HK-2 (cell line): ENCODE measurements around the gene RBM39.
A peak's percentile ranks its signal among the peaks of the same experiment; 100 is the strongest.
"Not testable (repeated sequence)": the region's sequence is repeated elsewhere in the genome, so short reads cannot be mapped to it uniquely, and the experiment has no call there.

Experiments
- DNase-seq: peaks from one replicate; pipeline ENCODE4 v3.0.0-alpha.2; 2018; ENCODE audit not compliant: unreplicated experiment

The RBM39 gene

DNA sequence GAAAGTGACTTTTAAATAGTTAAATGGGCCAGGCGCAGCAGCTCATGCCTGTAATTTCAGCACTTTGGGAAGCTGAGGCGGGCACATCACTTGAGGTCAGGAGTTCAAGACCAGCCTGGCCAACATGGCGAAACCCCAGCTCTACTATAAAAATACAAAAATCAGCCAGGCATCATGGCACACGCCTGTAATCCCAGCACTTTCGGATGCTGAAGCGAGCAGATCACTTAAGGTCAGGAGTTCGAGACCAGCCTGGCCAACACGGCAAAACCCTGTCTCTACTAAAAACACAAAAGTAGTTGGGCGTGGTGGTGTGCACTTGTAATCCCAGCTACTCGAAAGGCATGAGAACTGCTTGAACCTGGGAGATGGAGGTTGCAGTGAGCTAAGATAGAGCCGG, 36.2 kb downstream of the RBM39 start:
- DNase-seq, result not testable (repeated sequence)

- no peak for DNase-seq
Measured at GRCh38 chr20:35704514-35705261, 37.4 kb downstream of the RBM39 start.

- no peak for DNase-seq
Measured at GRCh38 chr20:35702824-35703695, 39.0 kb downstream of the RBM39 start.

DNA sequence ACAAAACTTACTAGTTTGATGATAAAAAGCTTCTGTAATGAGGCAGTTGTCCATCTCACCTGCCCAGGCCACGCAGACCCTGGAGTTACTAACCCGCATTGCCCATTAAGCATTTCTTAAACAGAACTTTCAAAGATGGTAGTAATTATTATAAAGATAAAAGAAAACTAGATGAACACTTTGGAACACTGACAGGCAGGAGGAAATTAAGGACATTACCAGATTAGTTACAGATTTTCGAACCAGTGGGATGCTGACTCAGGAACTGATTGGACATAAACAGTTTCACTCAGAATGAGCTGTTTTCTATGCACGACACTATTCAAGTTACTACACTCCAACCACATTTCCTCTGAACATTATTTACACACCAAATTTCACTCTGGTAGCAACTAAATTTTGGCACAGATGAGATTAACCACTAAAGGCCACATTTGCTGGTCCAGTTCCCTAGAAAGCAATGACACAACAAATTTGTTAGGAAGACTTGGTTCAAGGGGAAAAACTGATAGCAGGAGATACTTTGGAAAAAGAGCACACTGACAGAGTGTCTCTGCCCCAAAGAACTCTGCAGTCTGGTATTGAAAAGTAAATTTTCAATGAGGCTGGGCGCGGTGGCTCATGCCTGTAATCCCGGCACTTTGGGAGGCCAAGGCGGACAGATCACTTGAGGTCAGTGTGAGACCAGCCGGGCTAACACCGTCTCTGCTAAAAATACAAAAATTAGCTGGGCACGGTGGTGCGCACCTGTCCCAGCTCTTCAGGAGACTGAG, 39.8 kb downstream of the RBM39 start:
- no peak for DNase-seq

- no peak for DNase-seq
Measured at GRCh38 chr20:35700625-35701148, 41.4 kb downstream of the RBM39 start.

GRCh38 chr20:35699957-35700624, 42.0 kb downstream of the RBM39 start:
- DNase-seq, result no peak

- DNase-seq, result peak; percentile 89
Measured at GRCh38 chr20:35699127-35699956, 42.7 kb downstream of the RBM39 start, which contains the start of the genes NFS1 and ROMO1. Gene NFS1, minus strand, starts transcription at chr20:35699352. Its CDS starts 64 bp downstream, at chr20:35699288. Gene ROMO1, plus strand, starts transcription at chr20:35699405. Its CDS starts 228 bp downstream, at chr20:35699633.

DNA sequence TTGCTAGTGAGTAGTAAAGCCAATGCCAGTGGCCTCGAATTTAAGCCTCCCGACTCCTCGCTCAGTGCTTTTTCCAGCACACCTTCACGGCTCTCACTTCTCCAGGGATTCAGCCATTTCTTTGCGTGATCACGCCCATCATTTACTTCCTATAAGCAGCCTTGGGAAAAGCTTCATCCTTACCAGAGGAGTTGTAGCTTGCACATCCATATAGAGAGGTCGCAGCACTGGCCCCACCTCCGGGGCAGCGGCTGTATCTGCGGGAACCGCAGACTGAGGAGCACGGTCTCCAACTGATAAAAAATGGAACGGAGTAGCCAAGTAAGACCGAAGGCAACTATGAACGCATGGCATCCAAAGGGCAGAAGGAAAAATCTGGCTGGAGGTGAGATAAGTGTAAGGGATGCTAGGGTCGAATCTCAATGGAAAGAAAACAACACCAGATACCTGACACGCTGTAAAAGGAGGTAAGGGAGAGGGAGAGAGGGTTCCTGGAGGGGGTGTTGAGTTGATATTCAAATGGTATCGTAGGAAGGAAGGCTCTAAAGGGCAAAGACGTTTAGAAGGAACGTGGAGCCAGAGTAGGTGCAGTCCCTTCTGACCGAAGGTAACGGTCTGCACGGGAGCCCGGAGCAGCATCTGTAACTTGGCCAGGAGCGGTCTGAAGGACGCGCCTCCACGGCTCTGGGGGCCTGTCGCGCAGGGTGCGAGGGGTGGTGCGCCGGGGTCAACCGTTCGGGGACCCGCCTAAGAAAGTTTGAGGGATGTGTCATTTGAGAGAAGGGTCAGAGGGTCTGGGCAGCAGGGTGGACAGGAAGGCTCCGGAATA, 43.5 kb downstream of the RBM39 start:
- no peak for DNase-seq

GRCh38 chr20:35697696-35698297, 44.3 kb downstream of the RBM39 start:
- no peak for DNase-seq

DNA sequence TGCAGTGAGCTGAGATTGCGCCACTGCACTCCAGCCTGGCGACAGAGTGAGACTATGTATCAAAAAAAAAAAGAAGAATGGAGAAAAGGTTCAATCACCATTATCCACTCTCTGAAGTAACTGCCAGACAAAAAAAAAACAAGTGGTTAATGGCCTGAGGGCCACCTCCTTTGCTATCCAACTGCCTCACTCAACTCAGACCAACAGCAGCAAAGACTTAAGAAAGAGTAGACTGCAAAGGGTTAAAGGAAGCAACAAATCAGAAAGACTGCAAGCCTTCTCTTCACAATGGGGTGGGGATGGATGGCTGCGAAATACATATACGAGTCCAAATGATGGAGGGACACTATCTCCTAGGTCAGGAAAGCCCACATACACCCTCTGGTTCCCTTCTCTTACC, 46.1 kb downstream of the RBM39 start:
- no peak for DNase-seq

- no peak for DNase-seq
Measured at GRCh38 chr20:35695245-35695749, 46.8 kb downstream of the RBM39 start.

DNA sequence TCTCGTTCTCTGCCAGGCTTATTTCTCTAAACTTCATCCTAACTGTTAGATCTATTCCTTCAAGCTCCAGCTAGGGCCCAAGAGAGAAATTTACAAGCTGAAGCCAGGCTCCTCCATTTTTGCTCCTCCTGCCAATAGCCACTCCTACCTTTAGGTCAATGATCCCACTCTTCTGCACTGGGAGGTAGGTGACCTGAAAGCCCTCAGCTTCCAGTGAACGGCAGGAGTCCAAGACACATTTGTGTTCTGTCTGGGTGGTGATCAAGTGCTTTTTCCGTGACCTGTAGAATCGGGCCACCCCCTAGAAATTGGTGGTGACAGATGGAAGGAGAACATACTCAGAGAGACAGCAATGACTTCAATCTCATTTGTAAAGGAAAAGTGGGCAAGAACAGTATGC, 51.8 kb downstream of the RBM39 start:
- DNase-seq, result no peak

- not testable (repeated sequence) for DNase-seq
Measured at GRCh38 chr20:35686872-35687271, 55.2 kb downstream of the RBM39 start.

- DNase-seq, result not testable (repeated sequence)
Measured at GRCh38 chr20:35685368-35685767, 56.7 kb downstream of the RBM39 start.

DNA sequence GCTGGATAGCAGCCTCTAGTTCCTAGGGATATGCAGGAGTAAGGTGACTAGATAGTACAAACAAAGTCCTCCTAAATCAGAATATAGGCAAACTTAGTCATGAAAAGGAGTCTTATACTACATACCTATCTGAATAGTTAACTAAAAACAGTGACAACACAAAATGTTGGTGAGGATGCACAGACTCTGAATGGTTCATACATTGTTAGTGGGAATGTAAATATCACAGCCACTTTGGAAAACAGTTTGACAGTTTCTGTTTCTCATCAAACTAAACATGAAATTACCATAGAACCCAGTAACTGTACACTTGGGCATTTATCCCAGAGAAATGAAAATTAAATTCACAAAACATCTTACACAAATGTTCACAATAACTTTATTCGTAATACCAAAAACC, 60.1 kb downstream of the RBM39 start:
- DNase-seq, result no peak

DNA sequence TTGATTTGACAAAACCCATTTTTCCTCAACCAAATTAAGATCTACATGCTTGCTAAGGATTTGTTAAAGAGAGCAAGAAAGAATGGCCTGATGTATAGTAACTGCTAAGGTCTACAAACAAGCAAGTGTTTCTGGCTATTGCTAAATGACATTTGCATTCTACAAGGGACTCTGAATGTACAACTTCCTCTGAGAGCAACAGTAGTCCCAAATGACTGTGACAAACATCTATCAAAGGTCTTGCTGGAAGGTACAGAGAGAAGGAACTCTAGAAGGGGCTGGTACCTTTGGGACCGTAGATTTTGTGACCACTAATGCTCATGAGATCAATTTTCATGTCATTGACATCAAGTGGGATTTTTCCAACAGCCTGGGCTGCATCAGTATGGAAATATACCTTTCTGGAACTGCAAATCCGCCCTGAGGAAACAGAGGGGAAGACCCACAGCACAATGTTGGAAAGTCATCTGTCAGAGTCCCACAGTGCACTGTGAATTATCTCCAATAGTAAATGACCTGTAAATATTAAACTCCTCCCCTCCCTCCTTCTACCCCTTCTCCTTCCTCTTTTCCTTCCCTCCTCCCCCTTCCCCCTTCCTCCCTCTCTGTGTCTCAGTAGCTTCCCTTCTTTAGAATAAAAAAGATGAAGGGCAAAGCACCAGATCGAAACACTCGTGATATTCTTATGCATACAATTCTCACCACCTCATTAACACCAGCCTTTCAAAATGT, 61.4 kb downstream of the RBM39 start:
- no peak for DNase-seq

GRCh38 chr20:35674921-35675320, 67.1 kb downstream of the RBM39 start:
- DNase-seq, result no peak

- no peak for DNase-seq
Measured at GRCh38 chr20:35673884-35674283, 68.2 kb downstream of the RBM39 start.
